ENCODE data around the gene OSBPL5.

OSBPL5 gene

DNA sequence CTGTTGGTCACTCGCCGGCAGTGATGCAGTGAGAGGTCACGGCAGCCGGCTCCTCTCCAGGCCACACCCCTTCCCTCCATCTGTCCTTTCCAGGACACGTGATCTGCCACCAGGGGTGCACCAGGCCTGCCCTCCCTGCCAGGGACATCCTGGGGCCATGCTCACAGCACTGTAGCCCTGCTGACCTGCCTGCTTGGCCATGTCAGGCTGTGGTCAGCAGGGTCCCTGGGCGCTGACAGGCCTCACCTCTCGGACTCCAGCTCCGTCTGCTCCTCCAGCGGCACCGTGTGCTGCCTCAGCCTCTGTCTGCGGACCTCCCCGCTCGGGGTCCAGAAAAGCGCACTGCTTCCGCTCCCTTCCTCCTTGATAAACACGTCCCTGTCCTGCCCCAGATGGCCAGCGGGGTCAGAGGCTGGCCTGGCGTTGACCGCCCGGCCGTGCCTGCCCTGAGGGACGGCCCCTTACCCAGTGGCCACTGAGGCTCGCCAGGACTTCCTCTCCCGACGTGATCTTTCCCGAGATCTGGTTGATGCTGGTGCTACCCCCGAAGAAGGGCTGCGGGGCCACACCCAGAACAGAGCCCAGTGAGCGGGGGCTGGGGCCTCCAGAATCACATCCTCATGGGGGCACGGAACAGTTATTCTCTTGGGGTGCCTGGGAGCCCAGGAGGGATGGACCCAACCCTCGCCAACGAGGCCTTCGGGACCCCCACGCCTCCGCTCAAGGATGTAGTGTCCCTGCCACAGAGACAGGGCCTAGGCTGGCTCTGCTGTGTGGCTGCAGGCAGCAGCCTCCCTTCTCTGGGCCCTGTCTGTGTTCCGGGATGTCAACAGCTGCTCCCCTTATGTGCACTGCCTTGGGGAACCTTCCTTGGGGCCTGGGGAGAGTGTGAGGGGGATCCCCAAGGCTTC lies 71.6 kb downstream of the OSBPL5 start:
- TF ChIP-seq, protein P1, sequence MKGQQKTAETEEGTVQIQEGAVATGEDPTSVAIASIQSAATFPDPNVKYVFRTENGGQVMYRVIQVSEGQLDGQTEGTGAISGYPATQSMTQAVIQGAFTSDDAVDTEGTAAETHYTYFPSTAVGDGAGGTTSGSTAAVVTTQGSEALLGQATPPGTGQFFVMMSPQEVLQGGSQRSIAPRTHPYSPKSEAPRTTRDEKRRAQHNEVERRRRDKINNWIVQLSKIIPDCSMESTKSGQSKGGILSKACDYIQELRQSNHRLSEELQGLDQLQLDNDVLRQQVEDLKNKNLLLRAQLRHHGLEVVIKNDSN (IDR thresholded peaks at IDR 0.05) = peak; percentile 73
- no peak for TF ChIP-seq CREB1 (IDR thresholded peaks at IDR 0.05; ENCODE audit: low read depth)
- TF ChIP-seq FOXM1 (IDR thresholded peaks at IDR 0.05; ENCODE audit: borderline replicate concordance, low read depth) = no peak
- no peak for TF ChIP-seq RAD21 (IDR thresholded peaks at IDR 0.05; ENCODE audit: low read depth)

DNA sequence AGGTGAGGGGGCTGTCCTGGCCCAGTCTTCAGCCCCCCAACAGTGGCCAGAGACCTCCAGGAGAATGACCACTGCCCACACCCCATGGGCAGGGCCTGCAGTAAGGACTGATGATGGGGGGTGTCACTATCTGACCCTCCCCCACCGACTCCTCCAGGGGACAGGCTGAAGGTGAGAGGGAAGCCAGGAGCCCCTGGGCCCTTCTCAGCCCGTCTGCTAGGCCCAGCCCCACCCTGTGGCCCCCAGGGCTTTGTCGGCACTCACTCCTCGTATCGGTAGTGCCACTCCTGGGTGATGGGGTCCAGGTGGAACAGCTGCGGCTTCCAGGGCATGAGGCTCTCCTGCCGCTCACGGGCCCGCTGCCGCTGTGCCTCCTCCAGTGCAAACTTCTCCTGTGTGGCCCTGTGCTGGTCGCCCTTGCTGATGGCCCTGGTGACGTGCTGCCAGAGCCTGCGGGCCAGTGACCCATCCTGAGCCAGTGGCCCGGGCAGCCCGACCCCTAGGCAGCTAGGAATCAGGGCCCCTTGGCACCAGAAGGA lies 72.4 kb downstream of the OSBPL5 start:
- TF ChIP-seq YY1 (IDR thresholded peaks at IDR 0.05; ENCODE audit: low read depth) (no peak), RAD21 (IDR thresholded peaks at IDR 0.05; ENCODE audit: low read depth) (no peak), TAF1 (IDR thresholded peaks at IDR 0.05; ENCODE audit: low read depth) (no peak), NFIC (IDR thresholded peaks at IDR 0.05) (no peak), CREB1 (IDR thresholded peaks at IDR 0.05; ENCODE audit: low read depth) (no peak), EP300 (IDR thresholded peaks at IDR 0.05; ENCODE audit: borderline replicate concordance) (no peak), ZBTB7A (IDR thresholded peaks at IDR 0.05; ENCODE audit: low read depth) (no peak), TCF12 (IDR thresholded peaks at IDR 0.05; ENCODE audit: low read depth) (no peak), CEBPB (IDR thresholded peaks at IDR 0.05) (no peak), TEAD4 (IDR thresholded peaks at IDR 0.05) (no peak), EGR1 (IDR thresholded peaks at IDR 0.05) (no peak), FOXM1 (IDR thresholded peaks at IDR 0.05; ENCODE audit: borderline replicate concordance, low read depth) (no peak)
- TF ChIP-seq, protein P1 (IDR thresholded peaks at IDR 0.05) = no peak
- TF ChIP-seq, protein P2, sequence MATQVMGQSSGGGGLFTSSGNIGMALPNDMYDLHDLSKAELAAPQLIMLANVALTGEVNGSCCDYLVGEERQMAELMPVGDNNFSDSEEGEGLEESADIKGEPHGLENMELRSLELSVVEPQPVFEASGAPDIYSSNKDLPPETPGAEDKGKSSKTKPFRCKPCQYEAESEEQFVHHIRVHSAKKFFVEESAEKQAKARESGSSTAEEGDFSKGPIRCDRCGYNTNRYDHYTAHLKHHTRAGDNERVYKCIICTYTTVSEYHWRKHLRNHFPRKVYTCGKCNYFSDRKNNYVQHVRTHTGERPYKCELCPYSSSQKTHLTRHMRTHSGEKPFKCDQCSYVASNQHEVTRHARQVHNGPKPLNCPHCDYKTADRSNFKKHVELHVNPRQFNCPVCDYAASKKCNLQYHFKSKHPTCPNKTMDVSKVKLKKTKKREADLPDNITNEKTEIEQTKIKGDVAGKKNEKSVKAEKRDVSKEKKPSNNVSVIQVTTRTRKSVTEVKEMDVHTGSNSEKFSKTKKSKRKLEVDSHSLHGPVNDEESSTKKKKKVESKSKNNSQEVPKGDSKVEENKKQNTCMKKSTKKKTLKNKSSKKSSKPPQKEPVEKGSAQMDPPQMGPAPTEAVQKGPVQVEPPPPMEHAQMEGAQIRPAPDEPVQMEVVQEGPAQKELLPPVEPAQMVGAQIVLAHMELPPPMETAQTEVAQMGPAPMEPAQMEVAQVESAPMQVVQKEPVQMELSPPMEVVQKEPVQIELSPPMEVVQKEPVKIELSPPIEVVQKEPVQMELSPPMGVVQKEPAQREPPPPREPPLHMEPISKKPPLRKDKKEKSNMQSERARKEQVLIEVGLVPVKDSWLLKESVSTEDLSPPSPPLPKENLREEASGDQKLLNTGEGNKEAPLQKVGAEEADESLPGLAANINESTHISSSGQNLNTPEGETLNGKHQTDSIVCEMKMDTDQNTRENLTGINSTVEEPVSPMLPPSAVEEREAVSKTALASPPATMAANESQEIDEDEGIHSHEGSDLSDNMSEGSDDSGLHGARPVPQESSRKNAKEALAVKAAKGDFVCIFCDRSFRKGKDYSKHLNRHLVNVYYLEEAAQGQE (IDR thresholded peaks at IDR 0.05; ENCODE audit: low read depth) = no peak
- TF ChIP-seq, protein P3, sequence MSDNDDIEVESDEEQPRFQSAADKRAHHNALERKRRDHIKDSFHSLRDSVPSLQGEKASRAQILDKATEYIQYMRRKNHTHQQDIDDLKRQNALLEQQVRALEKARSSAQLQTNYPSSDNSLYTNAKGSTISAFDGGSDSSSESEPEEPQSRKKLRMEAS (IDR thresholded peaks at IDR 0.05) = no peak

DNA sequence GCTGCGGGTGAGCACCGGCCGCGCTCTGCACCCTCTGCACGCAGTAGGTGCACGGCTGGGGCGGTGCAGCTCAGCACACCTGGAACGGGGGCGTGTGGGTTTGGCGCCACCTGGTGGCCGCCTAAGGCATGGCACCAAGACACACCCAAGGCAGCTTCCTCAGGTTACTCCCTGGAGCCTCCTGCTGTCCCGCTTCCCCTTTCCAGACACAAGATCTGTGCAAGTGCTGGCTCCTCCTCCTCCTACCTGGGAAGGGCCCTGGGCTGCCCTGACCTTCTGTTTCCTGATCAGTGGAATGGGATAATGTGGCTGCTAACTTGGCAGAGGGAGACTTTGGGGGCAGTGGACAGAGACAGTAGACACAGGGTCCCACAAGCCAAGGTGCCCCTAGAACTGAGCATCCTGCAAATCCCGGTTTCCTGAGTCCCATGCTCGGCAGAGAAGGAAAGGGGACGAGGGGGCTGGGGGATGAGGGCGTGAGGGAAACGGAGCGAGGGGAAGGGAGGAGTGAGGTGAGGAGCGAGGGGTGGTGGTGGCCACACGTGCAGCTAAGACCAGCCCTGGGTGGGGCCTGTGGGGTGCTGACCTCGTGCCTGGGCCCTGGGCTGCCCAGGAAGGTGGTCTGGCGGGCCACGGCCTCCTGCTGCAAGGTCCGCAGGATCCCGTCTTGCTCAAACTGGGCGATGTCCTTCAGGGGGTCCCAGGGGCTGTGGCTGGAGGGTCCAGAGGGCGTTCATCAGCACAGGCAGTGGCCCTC lies 73.1 kb downstream of the OSBPL5 start:
- TF ChIP-seq CREB1 (IDR thresholded peaks at IDR 0.05; ENCODE audit: low read depth) = no peak
- TF ChIP-seq ZBTB7A (IDR thresholded peaks at IDR 0.05; ENCODE audit: low read depth) = no peak
- no peak; the same call in 1 of the 2 replicates for TF ChIP-seq FOXM1 (IDR thresholded peaks at IDR 0.05; ENCODE audit: borderline replicate concordance, low read depth)
- TF ChIP-seq NFIC (IDR thresholded peaks at IDR 0.05) = peak; percentile 23; the same call in 1 of the 2 replicates
- 0 out of 2 replicates have a peak, but pooled peaks have one; percentile 54 for TF ChIP-seq EGR1 (IDR thresholded peaks at IDR 0.05)
- TF ChIP-seq, protein P3 (IDR thresholded peaks at IDR 0.05) = peak; percentile 67
- TF ChIP-seq EP300 (IDR thresholded peaks at IDR 0.05; ENCODE audit: borderline replicate concordance) = no peak
- TF ChIP-seq, protein P1 (IDR thresholded peaks at IDR 0.05) = no peak
- TF ChIP-seq TEAD4 (IDR thresholded peaks at IDR 0.05) = peak; percentile 26; the same call in 1 of the 2 replicates
- peak; percentile 99 for TF ChIP-seq RAD21 (IDR thresholded peaks at IDR 0.05; ENCODE audit: low read depth)
- TF ChIP-seq, protein P2 (IDR thresholded peaks at IDR 0.05; ENCODE audit: low read depth) = no peak
- TF ChIP-seq TCF12 (IDR thresholded peaks at IDR 0.05; ENCODE audit: low read depth) = no peak
- no peak for TF ChIP-seq CEBPB (IDR thresholded peaks at IDR 0.05)
- no peak for TF ChIP-seq YY1 (IDR thresholded peaks at IDR 0.05; ENCODE audit: low read depth)

DNA sequence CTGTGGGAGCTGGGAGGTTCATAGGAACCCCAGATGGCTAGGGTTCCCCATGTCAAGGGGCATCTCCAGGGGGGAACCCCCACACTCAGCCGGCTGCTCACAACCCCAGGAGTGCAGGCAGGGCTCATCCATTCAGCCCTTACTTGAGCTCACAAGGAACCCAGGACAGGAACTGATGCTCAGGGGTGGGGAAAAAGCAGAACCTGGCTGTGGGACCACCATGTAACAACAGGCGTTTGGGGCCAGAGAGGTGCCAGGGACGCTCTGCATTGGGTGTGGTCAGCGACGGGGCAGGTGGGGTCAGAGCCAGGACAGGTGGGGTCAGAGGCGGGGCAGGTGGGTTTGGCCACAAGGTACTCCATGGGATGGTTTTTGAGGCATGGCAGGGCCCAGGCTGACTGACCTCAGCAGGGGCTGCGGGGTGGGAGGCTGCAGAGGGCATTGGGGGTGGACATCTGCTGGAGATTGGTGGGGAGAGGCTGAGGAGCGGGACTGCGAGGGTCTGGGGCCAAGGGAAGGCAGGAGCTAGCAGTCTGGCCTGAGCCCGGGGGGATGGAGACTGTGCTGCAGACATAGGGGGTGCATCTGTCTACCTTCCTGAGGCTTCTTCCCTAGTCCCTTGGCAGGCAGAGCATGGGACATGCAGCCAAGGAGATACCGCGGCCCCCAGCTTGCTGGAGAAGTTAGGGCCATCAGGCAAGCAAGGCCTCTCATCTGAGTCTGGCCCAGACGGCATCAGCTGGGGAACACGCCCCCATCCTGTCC lies 73.8 kb downstream of the OSBPL5 start:
- TF ChIP-seq, protein P2 (IDR thresholded peaks at IDR 0.05; ENCODE audit: low read depth) = no peak
- no peak; the same call in 1 of the 2 replicates for TF ChIP-seq TAF1 (IDR thresholded peaks at IDR 0.05; ENCODE audit: low read depth)

Measured in Ishikawa (cell line).